Measurements from ENCODE around the gene TTC13. TPM values are rescaled to one million over a fixed set of nuclear protein-coding genes. Genes with fewer than 3 reads are reported as not detected.

TTC13 gene
- total and polyA plus RNA-seq, 10 of the 15 experiments (the other 5 are each of a cell fraction or from before 2014, with no cell fraction given) = 5.8 to 30.8 (median 18.5) TPM

DNA sequence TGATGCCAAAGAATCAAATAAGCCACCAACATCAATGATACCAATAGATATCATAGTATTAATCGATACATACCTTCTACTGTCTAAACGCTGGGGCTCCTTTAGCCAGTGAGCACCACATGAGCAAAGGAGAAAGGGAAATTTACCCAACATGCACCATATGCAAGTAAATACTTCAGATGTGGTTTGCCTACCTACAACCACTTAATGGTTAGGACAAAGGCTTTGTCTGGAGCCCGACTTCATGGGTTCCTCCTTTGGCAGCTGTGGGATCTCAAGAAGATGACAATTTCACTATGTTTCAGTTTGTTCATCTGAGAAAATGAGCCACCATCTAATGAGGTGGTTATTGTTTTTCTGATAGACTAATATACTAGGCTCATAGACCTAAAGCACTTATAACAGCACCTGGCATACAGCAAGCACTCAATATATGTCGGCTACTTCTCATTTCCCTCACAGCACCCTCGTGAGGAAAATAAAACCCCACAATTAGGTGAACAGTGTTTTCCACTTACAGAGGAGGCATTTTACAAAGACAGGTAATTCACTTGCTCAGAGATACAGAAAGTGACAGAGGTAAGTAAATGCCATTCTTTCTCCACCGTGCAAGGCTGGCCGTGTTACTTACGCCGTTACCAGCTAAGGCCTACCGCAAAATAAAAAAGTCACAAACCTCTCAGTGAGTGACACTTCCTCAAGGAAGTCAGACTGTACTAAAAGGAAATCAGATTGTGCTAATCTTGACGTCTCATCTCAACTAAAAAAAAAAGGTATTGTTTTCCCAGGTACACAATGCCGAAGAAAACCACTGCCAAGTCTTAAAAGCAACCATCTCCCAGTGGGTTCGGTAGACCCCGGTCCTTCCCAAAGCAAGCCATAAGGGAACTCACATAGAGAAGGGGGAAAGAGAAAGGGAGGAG is 1.6 kb downstream of the TTC13 start:
- FAIRE-seq (no peak), DNase-seq (ENCODE audit: low read depth, low spot score) (no peak), ATAC-seq (no peak)
- peak overlapping the region; percentile 80 for H3K4me3 ChIP-seq
- H3K4me1 ChIP-seq (ENCODE audit: control insufficient read depth, insufficient read depth, low read length) = peaks cover 26% of the 10 kb centered on the region
- RAD21 ChIA-PET (ENCODE audit: unreplicated experiment) = interaction anchor here (3.8 kb wide), 1 partner anchor 19 kb away, joined by 24 read pairs; no protein-coding TSS in a partner anchor
- POLR2A ChIA-PET = no interaction called here
- CTCF ChIA-PET = interaction anchor here (0.7 to 1.8 kb wide), 6 partner anchors 19 to 59 kb away, joined by 3 to 6 read pairs (median 4); no protein-coding TSS in a partner anchor
- H2AFZ ChIP-seq (ENCODE audit: control insufficient read depth, low read depth, low read length) = peak overlapping the region; percentile 75
- peak overlapping the region; percentile 71 for H3K27ac ChIP-seq (ENCODE audit: control insufficient read depth, insufficient read depth)
- in situ Hi-C loops (cut with MboI) (no loop called here), intact Hi-C loops (cut with micrococcal nuclease; ENCODE audit: unreplicated experiment) (loop anchor here (5.0 kb wide), 2 partner anchors 235 to 335 kb away; partner anchors contain the start of gene COG2)
- no peaks in the 10 kb centered on the region for H3K9me3 ChIP-seq (replicated peaks; ENCODE audit: control insufficient read depth, insufficient read depth, low read length)
- peaks cover 50% of the 10 kb centered on the region for H3K79me2 ChIP-seq (ENCODE audit: control insufficient read depth, insufficient read depth, low read length)
- SMC1A ChIA-PET (ENCODE audit: uncharacterized antibody, unreplicated experiment) = interaction anchor here (0.9 to 7.2 kb wide), 8 partner anchors 11 to 115 kb away, joined by 3 to 69 read pairs (median 3); no protein-coding TSS in a partner anchor
- no TSS peak for BruUV-seq (replicated peaks)
- 20% methylated on average over 14 of the region's 14 CpGs for WGBS (ENCODE audit: insufficient coverage, insufficient replicate concordance, low lambda C conversion rate, missing lambda C conversion rate)
- H4K20me1 ChIP-seq (ENCODE audit: control insufficient read depth, insufficient read depth) = no peaks in the 10 kb centered on the region
- H3K27me3 ChIP-seq (replicated peaks in 1 of 2; ENCODE audit: control insufficient read depth in 2 of 2, insufficient read depth in 2 of 2, low read length in 1 of 2) = no peaks in the 10 kb centered on the region
- peak overlapping the region; percentile 80 for H3K9ac ChIP-seq (ENCODE audit: control insufficient read depth, insufficient read depth, low read length)
- peak overlapping the region; percentile 91 for H3K4me2 ChIP-seq (ENCODE audit: control insufficient read depth, insufficient read depth)
- peaks cover 0 to 4% of the 10 kb centered on the region in 2 experiments; a peak in 2 of 4 replicates for H3K36me3 ChIP-seq (ENCODE audit: control insufficient read depth in 2 of 2, insufficient read depth in 2 of 2, low read length in 1 of 2)
- TF ChIP-seq NFYB (IDR thresholded peaks at IDR 0.05; ENCODE audit: insufficient read depth, low read depth, low read length) (no peak), PML (IDR thresholded peaks at IDR 0.05; ENCODE audit: low read length) (no peak; the same call in 1 of the 2 replicates), KLF5 (IDR thresholded peaks at IDR 0.05; ENCODE audit: partially characterized antibody) (no peak), SUPT20H (IDR thresholded peaks at IDR 0.05; ENCODE audit: borderline replicate concordance, control insufficient read depth, low read depth, low read length) (no peak), HDAC6 (IDR thresholded peaks at IDR 0.05; ENCODE audit: unreplicated experiment) (no peak), CHD4 (IDR thresholded peaks at IDR 0.05) (no peak), RUNX3 (IDR thresholded peaks at IDR 0.05; ENCODE audit: low read length) (peak; percentile 68), ZNF217 (IDR thresholded peaks at IDR 0.05) (no peak), CEBPB (IDR thresholded peaks at IDR 0.05; ENCODE audit: borderline replicate concordance in 1 of 2, low read depth in 2 of 2, low read length in 2 of 2) (no peak)
- TF ChIP-seq, protein P1, sequence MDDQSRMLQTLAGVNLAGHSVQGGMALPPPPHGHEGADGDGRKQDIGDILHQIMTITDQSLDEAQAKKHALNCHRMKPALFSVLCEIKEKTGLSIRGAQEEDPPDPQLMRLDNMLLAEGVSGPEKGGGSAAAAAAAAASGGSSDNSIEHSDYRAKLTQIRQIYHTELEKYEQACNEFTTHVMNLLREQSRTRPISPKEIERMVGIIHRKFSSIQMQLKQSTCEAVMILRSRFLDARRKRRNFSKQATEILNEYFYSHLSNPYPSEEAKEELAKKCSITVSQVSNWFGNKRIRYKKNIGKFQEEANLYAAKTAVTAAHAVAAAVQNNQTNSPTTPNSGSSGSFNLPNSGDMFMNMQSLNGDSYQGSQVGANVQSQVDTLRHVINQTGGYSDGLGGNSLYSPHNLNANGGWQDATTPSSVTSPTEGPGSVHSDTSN (IDR thresholded peaks at IDR 0.05; ENCODE audit: insufficient replicate concordance, low read depth, low read length) = peak; percentile 50
- TF ChIP-seq, protein P2, sequence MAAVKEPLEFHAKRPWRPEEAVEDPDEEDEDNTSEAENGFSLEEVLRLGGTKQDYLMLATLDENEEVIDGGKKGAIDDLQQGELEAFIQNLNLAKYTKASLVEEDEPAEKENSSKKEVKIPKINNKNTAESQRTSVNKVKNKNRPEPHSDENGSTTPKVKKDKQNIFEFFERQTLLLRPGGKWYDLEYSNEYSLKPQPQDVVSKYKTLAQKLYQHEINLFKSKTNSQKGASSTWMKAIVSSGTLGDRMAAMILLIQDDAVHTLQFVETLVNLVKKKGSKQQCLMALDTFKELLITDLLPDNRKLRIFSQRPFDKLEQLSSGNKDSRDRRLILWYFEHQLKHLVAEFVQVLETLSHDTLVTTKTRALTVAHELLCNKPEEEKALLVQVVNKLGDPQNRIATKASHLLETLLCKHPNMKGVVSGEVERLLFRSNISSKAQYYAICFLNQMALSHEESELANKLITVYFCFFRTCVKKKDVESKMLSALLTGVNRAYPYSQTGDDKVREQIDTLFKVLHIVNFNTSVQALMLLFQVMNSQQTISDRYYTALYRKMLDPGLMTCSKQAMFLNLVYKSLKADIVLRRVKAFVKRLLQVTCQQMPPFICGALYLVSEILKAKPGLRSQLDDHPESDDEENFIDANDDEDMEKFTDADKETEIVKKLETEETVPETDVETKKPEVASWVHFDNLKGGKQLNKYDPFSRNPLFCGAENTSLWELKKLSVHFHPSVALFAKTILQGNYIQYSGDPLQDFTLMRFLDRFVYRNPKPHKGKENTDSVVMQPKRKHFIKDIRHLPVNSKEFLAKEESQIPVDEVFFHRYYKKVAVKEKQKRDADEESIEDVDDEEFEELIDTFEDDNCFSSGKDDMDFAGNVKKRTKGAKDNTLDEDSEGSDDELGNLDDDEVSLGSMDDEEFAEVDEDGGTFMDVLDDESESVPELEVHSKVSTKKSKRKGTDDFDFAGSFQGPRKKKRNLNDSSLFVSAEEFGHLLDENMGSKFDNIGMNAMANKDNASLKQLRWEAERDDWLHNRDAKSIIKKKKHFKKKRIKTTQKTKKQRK (IDR thresholded peaks at IDR 0.05; ENCODE audit: low read depth, low read length) = no peak
- TF ChIP-seq, protein P3, sequence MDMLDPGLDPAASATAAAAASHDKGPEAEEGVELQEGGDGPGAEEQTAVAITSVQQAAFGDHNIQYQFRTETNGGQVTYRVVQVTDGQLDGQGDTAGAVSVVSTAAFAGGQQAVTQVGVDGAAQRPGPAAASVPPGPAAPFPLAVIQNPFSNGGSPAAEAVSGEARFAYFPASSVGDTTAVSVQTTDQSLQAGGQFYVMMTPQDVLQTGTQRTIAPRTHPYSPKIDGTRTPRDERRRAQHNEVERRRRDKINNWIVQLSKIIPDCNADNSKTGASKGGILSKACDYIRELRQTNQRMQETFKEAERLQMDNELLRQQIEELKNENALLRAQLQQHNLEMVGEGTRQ (IDR thresholded peaks at IDR 0.05; ENCODE audit: borderline replicate concordance, low read depth, low read length) = no peak
- TF ChIP-seq, protein P4, sequence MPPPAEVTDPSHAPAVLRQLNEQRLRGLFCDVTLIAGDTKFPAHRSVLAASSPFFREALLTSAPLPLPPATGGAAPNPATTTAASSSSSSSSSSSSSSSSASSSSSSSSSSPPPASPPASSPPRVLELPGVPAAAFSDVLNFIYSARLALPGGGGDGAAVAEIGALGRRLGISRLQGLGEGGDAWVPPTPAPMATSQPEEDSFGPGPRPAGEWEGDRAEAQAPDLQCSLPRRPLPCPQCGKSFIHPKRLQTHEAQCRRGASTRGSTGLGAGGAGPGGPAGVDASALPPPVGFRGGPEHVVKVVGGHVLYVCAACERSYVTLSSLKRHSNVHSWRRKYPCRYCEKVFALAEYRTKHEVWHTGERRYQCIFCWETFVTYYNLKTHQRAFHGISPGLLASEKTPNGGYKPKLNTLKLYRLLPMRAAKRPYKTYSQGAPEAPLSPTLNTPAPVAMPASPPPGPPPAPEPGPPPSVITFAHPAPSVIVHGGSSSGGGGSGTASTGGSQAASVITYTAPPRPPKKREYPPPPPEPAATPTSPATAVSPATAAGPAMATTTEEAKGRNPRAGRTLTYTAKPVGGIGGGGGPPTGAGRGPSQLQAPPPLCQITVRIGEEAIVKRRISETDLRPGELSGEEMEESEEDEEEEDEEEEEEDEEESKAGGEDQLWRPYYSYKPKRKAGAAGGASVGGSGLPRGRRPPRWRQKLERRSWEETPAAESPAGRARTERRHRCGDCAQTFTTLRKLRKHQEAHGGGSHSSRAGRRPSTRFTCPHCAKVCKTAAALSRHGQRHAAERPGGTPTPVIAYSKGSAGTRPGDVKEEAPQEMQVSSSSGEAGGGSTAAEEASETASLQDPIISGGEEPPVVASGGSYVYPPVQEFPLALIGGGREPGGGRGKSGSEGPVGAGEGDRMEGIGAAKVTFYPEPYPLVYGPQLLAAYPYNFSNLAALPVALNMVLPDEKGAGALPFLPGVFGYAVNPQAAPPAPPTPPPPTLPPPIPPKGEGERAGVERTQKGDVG (CRISPR knock-in tag; IDR thresholded peaks at IDR 0.05) = no peak

Measured in GM12878 (cell line).